GM19043 (cell line): ENCODE results near the gene SUPT6H.

Experiments used
- ATAC-seq: cut with Tn5 transposase; IDR thresholded peaks from one replicate; pipeline ENCODE4 v1.9.1; 2021; ENCODE audit warnings: low read depth; ENCODE audit not compliant: unreplicated experiment

SUPT6H gene

DNA sequence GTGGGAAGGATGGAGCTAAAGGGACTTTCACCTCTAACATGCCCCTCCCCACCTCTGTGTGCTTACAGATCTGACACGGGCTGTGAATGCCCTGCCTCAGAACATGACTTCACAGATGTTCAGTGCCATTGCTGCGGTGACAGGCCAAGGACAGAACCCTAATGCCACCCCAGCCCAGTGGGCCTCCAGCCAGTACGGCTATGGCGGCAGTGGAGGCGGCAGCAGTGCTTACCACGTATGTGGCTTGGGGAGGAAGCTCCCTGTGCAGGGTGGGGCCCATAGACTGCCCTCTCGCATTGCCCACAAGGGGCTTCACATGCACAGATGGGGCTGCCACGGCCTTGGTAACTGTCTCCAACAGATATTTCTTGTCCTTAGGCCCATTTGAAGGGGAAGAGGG lies 38.3 kb downstream of the SUPT6H start:
- ATAC-seq, result no peak

DNA sequence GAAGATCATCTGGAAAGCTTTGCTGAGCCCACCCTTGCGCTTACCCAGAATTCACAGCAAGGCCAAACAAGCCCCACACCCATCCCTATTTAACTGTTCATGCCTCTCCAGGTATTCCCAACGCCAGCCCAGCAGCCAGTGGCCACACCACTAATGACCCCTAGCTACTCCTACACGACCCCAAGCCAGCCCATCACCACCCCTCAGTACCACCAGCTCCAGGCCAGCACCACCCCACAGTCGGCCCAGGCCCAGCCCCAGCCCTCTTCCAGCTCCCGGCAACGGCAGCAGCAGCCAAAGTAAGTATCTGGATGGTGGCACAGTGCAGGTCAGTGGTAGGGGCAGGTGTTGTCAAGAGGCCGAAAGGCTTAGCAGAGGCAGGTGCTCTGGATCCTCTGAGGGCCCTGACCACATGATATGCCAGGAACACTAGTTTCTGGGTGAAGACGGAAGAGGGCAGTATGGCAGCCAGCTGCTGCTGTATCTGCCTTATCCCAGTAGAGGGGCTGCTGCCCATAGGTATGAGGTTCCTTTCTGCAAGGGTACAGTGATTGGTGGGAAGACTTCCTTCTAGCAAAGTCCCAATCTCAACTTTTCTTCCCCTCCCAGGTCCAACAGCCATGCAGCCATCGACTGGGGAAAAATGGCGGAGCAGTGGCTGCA lies 39.0 kb downstream of the SUPT6H start:
- no peak for ATAC-seq

DNA sequence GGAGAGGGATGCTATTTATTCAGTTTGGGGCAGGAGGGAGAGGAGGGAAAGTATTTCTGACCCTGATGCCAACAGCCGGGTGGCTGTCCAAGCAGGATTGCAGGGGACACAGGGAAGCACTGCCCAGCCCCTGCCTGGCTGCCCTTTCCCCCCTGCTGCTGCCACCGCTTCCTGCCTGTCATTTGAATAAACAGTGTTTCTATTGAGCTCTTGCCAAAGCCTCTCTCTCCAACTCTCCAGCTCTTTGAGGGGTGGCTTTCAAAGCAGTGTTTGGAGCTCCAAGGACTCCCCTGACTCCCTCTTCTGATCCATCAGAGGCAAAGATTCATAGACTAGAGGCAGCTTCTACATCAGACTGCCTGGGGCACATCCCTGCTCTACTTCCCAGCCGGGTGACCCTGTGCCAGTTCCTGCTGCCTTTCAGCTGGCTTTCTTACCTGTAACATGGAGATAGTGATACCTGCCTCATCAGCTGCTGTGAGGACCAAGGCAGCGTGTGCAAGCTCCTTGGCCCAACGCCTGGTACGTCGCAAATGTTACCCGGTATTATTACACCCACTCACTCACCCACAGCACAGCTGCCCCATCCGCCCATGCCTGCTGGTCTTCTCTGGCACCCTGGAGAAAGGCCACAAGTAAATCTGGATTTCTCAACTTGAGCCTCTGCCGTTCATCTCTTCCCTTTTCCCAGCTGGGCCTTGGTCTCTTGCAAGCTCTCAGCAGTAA lies 40.2 kb downstream of the SUPT6H start:
- no peak for ATAC-seq

DNA sequence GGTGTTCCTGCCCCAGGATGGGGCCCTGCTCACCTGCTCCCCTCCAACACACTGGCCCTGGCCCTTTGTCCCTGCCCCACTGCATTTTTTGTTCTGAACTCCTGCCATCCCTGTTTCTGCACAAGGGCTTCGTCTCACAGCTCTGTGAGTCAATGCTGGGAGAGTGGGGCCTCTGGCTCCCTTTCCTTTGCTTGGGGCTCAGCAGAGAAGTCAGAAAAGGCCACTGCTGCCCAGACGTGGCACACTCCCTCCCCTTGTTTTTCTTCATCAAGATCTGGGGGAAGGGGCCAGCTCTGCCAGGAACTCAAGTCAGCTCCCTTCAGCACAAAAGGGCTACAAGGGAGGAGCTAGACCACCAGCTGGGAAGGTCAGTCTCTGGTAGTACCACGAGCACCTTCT lies 40.7 kb downstream of the SUPT6H start:
- ATAC-seq, result no peak

DNA sequence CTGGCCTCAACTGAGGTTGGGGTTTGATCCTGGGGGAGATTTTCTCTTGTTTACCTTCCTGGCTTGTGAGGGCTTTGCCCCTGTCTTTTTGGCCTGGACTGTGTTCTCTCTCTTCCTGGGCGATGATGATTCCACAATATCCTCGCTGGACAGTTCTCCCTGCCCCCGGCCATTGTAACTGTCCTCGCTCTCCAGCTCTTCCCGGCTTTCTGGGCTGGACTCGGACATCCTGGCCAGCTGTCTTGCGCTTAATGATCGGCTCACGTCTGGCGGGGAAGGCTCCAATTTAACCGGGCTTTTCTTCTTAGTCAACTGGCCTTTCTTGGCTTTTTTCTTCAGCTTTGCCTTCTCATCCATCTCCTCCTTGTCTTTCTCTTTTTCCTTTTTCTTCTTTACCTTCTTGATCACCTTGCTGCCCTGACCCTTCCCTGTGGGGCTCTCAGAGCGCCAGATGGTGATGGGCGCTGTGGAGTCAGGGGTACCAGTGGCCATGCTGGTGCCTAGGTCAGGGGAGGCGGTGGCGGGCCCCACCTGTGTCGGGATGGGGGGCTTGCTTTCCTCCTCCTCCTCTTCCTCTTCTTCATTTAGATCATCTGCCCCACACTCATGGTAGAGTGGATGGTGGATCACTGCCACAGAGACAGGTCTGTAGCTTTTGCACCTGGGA lies 41.7 kb downstream of the SUPT6H start:
- no peak for ATAC-seq

DNA sequence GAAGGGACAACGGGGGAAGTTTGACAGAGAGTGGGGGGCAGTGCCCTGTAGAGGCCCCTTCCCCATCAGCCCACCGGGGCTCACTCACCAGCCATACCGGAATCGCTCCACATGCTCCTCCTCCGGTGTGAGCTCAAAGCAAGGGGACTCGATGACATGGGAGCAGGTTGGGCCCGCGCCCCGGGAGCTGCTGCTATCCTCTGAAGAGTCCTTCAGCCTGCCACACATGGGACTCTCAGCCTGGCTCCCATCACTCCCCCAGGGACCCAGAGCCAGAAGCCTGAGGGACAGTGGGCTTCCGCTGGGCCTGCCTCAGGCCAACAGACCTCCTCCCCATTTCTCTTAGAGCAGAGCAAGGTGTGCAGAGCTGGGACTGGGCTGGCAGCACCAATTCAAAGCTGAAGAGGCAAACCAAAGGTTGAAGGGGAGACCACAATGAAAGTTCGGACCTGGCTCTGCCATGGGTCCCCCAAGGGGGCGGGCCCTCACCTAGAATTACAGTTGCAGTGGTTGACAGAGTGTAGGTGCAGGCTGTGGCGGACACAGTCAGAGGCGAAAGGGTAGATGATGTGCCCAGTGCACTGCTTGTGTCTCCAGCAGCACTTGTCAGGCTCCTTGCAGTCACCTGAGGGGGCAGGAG lies 42.3 kb downstream of the SUPT6H start:
- ATAC-seq, result no peak

DNA sequence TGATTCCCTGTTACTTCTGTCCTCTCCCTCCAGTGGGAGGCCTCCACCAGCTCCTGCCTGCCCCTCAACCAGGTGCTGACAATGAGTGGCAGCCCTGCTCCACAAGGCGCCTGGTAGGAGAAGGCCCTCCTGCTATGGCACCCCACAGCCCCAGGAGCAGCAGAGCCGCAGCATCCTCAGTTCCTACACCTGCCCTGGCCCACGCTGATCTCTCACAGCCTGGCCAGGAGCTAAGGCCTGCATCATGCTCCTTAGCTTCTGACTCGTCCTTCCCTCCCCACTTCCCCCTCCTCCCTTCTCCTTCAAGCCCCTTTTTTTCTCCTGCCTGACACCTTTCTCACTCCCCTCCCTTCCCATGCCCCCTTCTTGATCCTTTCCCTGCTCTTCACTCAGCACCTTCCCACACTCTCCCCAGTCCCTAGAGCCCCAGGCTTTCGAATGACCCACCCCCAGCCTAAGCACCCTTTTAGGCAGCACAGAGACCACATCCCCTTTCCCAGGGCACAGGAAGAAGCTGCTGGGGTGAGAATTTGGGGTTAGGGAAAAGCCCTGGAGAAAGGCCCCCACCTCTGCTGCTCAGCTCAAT lies 43.2 kb downstream of the SUPT6H start:
- no peak for ATAC-seq

DNA sequence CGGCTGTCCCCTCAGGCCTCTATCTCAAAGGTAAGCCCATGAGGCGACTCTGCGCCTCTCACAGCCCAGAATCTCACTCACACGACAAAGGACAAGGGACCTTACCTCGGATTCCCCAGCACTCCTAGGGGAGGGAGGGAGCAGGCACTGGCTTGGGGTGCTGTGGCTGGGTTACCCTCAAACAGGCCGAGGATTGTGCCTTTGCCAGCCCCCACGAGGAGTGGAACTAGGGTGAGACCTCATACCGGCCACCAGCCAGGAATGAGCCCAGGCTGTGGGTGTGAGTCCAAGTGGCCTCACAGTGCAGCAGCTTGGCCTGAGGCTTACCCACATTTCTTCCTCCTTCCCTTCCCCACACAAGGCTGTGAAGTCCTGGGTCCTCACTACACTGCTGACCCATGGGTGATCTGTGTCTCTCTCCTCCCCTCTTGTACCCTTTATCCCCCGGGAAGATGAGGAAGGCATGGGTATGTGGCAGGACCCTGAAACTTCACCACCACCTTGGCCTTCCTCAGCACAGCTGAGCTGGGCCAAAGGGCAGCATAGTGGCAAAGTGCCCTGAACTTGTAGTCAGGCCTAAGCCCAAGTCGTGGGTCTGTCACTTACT lies 43.8 kb downstream of the SUPT6H start:
- no peak for ATAC-seq

DNA sequence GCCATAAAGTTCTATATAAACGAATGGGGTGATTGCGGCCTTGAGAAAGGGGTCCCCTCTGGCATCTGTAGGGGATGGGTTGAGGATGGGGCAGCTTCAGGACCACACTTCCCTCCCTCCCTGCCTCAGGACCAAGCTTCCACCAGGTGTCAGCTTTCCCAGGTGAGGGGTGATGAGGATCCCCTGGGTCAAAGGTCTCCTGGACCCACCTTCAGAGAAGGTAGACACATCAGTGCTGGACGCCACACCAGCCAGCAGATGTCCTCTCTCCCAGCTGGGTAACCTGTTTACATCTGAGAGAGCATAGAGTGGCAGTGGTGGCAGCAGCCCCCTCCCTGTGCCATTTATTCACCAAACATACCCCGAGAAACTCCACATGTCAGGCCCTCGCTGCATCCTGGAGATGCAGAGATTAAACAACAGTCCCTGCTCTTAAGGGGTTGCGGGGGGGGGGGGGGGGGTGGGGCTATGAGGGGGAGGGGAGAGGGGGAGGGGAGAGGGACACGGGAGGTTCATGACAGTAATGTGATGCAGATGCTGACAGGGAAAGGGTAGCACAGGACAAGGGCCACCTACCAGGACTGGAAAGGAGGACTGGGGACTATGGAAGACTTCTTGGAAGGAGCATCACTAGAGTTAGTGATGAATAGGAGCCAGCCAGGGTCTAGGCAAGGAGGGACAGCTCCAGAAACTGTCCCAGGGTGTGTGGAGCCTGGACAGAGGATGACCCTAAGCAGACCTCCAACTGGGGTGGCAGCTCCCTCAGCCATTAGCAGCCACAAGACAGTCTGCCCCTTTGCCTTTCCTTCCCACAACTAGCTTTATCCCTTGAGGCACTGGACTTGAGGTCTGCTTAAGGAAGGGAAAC lies 44.7 kb downstream of the SUPT6H start:
- ATAC-seq, result no peak

DNA sequence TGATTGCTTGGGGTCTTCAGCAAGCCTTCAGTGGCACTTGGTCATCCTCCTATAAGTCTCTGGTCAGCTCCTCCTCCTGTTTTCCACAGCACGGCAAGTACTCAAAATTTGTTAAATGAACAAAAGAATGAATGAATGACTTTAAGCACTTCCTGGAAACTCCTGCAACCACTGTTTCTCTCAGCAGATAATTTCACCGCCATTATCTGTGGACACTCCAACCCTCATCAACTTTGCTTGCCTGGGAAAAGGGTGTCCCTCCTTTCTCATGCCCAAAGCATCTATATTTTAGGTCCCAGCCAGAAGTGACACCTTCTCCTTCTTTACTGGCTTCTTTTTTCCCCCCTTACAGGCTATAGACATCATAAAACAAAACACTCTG lies 45.3 kb downstream of the SUPT6H start:
- ATAC-seq, result no peak

DNA sequence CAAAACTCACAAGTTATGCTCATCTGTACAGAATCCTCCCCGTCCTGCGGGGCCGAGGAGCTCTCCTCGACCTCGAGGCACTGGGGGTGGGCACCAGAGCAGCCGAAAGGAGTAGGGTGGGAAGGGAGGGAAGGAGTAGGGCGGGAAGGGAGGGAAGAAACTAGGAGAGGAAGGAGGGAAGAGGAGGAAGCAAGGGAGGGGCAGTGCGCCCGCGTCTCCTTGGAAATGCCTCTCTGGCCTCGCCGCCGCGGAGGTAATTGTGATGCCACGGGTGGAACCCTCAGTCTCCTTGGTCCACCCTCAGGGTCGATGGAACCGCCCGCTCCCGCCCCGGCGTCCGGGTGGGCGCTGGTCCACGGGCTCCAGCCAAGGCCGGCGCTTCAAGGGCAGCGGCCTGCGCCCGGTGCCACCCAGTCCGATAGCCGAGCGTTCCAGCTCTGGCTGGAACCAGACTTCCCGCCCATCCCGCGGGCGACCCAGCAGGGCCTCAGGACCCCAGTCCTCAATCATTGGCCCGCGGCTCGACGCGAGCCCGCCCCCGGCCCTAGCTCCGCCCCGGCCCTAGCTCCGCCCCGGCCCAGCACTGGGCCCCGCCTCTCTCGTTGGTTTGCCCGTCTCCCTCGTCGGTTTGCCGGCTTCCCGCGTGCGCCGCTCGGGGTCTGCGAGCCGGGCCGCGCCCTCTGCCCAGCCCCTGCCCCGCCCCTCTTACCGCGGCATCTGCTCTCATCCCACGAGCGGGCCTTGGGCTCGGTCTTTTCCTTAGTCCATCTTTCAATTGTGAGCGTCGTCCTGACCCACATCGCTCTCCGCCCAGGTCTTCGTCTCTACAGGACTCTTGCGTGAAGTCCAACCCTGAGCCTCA lies 49.1 kb downstream of the SUPT6H start:
- ATAC-seq, result peak; percentile 64

DNA sequence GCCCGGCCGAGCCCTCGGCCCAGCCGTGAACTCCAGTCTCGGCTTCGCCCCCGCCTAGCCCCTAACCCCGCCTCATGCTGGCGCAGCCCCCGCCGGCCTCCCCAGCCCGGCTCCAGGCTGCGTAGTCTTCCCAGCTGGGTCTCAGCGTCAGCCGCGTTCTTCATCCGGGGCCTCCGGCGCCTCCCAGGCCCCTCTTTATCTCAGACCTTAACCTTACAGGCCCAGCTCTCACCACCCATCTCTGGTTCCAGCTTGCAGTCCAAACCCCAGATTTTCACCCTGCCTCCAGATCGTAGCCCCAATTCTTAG lies 49.7 kb downstream of the SUPT6H start, which contains the start of gene PROCA1:
TSS of gene PROCA1 (minus strand) at position 166 of the 309 bp plus-strand sequence. CDS start 228 bp downstream, outside the sequence.
- peak; percentile 17 for ATAC-seq

DNA sequence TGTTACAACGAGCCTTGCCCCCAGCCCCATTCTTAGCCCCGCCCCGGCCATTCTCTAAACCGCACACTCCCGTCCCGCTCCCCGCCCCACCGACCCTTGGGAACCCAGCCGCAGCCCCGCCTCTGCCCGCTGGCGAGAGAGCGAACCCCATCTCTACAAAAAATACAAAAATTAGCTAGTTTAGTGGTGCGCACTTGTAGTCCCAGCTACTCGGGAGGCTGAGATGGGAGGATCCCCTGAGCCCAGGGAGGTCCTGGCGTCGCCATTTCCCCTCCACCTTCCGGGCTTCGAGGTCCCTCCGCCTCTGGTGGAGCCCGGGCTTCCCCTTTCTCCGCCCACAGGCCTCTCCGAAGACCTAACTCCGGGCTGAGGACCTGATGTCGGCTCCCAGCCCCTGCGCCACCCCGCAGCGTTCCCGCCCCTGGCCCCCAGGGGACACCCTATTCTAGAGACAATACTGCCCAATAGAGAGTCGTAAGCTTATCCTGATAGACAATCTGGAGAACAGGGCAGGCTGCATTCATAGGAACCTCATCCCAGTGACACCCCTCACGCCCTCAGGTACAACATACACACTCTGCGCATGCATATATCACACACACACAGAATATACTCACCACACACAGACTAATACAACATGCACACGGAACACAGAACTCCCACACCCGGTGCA lies 50.2 kb downstream of the SUPT6H start:
- ATAC-seq, result no peak

DNA sequence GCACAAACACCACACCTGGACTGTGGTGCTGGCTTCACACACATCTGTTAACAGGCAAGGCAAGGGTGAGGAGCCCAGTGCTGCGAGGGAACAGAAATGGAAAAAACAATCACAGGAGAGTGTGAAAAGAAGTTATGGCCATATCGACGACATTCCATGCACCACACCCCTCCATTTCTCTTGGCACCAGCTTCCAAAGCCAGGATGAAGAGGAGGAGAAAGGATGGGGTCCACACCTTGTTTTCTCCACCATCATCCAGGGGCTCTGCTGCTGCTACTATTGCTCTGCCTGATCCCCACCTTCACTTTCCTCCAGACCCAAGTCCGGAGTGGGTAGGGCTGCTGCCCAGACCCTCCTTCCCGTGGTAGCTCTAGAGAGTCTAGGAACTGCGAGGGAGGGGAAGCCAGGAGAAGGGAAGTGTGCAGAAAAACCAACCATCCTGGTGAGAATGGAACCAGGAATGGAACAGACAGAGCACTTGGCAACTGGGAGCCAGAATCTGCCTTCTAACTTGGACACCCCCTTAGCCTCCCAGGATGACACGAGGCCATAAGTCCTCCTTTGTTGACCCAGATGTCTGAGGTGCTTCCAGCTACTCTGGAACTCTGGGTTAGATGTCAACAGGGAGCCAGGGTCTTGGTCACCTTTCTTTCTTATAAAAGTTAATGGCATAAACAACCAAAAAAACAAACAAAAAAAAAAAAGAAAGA lies 50.9 kb downstream of the SUPT6H start:
- no peak for ATAC-seq

DNA sequence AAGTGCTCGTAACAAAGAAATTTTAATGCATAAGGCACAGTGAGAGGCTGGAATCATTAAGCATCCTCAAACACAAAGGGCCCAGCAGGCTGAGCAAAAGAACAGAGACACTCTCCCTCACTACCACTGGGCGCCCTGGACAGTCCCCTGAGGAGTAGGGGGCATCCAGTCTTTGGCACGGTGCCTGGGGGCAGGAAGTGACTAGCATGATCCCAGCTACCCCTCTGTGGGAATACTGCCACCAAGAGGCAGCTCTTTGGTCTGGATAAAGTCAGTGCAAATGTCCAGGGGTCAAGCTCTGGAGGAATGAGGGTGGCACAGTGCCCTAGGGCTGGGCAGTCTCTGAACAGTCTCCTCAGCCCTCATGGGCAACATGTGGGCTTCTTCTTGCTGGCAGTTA lies 52.3 kb downstream of the SUPT6H start:
- ATAC-seq, result no peak

DNA sequence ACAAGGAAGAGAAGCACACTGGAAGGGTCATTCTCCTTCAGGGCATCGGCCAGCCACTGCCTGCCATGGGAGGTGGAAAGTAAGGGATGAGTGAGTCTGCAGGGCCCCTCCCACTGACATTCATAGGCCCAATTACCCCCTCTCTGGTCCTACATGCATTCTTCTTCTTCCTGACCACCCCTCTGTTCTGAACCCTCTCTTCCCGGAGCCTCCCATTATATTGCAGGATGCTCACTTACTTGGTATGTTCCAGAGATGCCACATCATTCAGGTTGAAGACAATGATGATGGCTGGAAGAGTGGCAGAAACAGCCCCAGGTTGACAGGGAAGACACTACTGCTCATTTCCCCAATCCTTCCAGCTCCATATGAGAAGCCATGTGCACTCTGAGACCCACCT lies 53.2 kb downstream of the SUPT6H start:
- no peak for ATAC-seq

DNA sequence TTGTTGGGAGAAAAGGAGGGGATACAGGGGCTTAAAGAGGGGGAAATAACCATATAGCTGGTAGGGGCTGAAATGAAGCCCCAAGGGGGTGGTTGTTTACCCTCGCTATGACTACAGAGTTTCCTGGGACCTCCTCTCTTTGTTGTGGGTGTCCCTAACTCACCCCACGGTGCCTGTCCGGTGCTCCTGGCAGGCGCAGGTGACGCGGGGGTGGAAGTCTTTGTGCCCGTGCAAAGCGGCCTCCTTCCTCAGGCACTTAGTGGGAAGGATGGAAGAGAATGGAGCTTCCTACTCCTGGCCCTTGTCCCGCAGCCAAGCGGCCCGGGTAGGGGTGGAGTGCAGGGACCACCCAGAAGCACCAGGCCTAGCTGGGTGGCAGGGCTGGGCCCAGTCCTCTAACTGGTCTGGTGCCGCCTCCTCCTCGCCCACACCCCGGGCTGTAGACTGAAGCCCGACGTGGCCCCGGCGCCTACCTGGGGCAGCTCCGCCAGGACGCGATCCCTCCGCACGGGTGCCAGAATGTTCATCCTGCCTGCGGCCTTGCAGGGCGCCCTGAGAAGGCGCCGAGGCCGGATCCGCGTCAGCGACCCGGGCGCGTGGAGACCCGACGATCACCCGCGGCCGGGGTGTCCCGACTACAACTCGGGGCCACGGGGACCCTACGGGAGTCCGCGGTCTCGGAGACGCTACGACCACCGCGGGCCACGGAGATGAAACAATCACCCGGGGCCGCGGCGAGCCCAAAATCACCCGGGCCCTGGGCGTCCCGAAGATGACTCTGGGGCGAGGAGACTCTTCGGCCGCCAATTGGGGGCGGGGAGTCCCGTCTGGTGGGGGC lies 55.0 kb downstream of the SUPT6H start:
- no peak for ATAC-seq
